Brain pericyte (primary cell): ENCODE results near the gene LRRC75B.

ENCODE experiments used
- DNase-seq: peaks from one replicate; pipeline ENCODE4 v3.0.0-alpha.2; 2012; ENCODE audit warnings: low read depth, low spot score

LRRC75B gene

GRCh38 chr22:24587251-24587650 lies 5.6 kb downstream of the LRRC75B start:
- no peak for DNase-seq

- no peak for DNase-seq
Observed at GRCh38 chr22:24585927-24586546, 6.8 kb downstream of the LRRC75B start.

- no peak for DNase-seq
Observed at GRCh38 chr22:24585461-24585860, 7.4 kb downstream of the LRRC75B start.

- DNase-seq = no peak
Observed at GRCh38 chr22:24584871-24585411, 7.9 kb downstream of the LRRC75B start.

- DNase-seq = no peak
Observed at GRCh38 chr22:24584166-24584790, 8.6 kb downstream of the LRRC75B start.

- no peak for DNase-seq
Observed at GRCh38 chr22:24583221-24584165, 9.4 kb downstream of the LRRC75B start.

GRCh38 chr22:24582056-24582814 lies 10.6 kb downstream of the LRRC75B start:
- DNase-seq = no peak

GRCh38 chr22:24580276-24580675 lies 12.6 kb downstream of the LRRC75B start:
- DNase-seq = no peak

- DNase-seq = no peak
Observed at GRCh38 chr22:24579258-24579601, 13.6 kb downstream of the LRRC75B start.

- DNase-seq = no peak
Observed at GRCh38 chr22:24578355-24579257, 14.3 kb downstream of the LRRC75B start.

- DNase-seq = no peak
Observed at GRCh38 chr22:24576778-24577177, 16.1 kb downstream of the LRRC75B start.

GRCh38 chr22:24571266-24571665 lies 21.6 kb downstream of the LRRC75B start:
- no peak for DNase-seq

- no peak for DNase-seq
Observed at GRCh38 chr22:24567668-24568067, 25.2 kb downstream of the LRRC75B start.

GRCh38 chr22:24566899-24567511 lies 25.9 kb downstream of the LRRC75B start:
- DNase-seq = no peak

GRCh38 chr22:24565077-24565476 lies 27.8 kb downstream of the LRRC75B start:
- DNase-seq = no peak

- DNase-seq = no peak
Observed at GRCh38 chr22:24564376-24565058, 28.4 kb downstream of the LRRC75B start.

GRCh38 chr22:24563246-24563645 lies 29.6 kb downstream of the LRRC75B start:
- no peak for DNase-seq

- DNase-seq = no peak
Observed at GRCh38 chr22:24559471-24559870, 33.4 kb downstream of the LRRC75B start.
